Adrenal gland (tissue), 12 donors: ENCODE measurements around the gene APCDD1L. TPM values are rescaled to one million over a fixed set of nuclear protein-coding genes. Genes with fewer than 3 reads are reported as not detected.

ENCODE experiments used
- DNase-seq, 7 donors: peaks; one replicate each; pipeline ENCODE4 v3.0.0-alpha.2; 2019 to 2020
- H3K27ac ChIP-seq, 5 donors: fragments of 200-600 bp; sonication (generic) in 4 of 5; 1 replicate in 3 of 5; 2 replicates in 2 of 5; pipeline versions ENCODE4 v1.5.1 to v1.8.0; 2016 to 2020; ENCODE audit warnings: mild to moderate bottlenecking in 1 of 5
- H3K27me3 ChIP-seq: fragments of 200-600 bp; 2 replicates; pipeline ENCODE4 v1.8.0; 2021
- H3K36me3 ChIP-seq, 2 donors: fragments of 200-600 bp; replicated peaks in 1 of 2; 1 replicate in 1 of 2; 2 replicates in 1 of 2; pipeline versions ENCODE4 v1.5.1 to v1.8.0; 2018 to 2022
- H3K4me1 ChIP-seq, 2 donors: fragments of 200-600 bp; replicated peaks in 1 of 2; 1 replicate in 1 of 2; 2 replicates in 1 of 2; pipeline versions ENCODE4 v1.5.1 to v1.8.0; 2018 to 2021
- H3K4me3 ChIP-seq, 4 donors: fragments of 200-600 bp; sonication (generic) in 3 of 4; one replicate each; pipeline ENCODE4 v1.5.1; 2016 to 2018
- H3K9me3 ChIP-seq, 3 donors: fragments of 200-600 bp; sonication (generic) in 1 of 3; replicated peaks in 1 of 3; 1 replicate in 2 of 3; 2 replicates in 1 of 3; pipeline versions ENCODE4 v1.5.1 to v1.8.0; 2016 to 2021
- POLR2A ChIP-seq, 2 donors: fragments of 450-650 bp; IDR thresholded peaks; one replicate each; pipeline ENCODE4 v1.6.1; 2017; ENCODE audit warnings: antibody characterized with exemption in 2 of 2, mild to moderate bottlenecking in 2 of 2, moderate library complexity in 1 of 2
- WGBS, 4 donors: extraction: QIAGEN DNeasy Blood & Tissue Kit in 2 of 4; methylation state at CpG; one replicate each; pipeline versions ENCODE4 v1.1.5 to v1.1.7; 2013 to 2017; 5-methylcytosine and 5-hydroxymethylcytosine counted together
- intact Hi-C, 2 donors: fragments of 100-400 bp; cut with DNase I; formaldehyde crosslinking; loops; one replicate each; pipeline versions ENCODE4 v1.14.1 to v1.15.0; 2022 to 2023
- polyA plus RNA-seq, 3 donors: library from polyadenylated mRNA; stranded (reverse); fragments of 200-250 nt in 2 of 3; fragments of 350-450 nt in 1 of 3; fragmentation: Illumina TruSeq in 1 of 3; extraction: RNeasy Lipid Tissue Mini Kit (QIAGEN cat#74804) in 1 of 3; gene quantifications; one replicate each; pipeline ENCODE4 v1.2.3, GENCODE V29; 2013 to 2014
- total RNA-seq, 9 donors: library from RNA; depleted of rRNA in 4 of 9; stranded (reverse); fragments of >200 nt in 4 of 9; fragments of 120-200 nt in 1 of 9; fragmentation: NEBNext Ultra II Directional in 1 of 9; extraction: Animal tissue kit (Norgen Biotek cat#: 25700) in 1 of 9; gene quantifications; one replicate each; pipeline versions ENCODE4 v1.1.0 to v1.2.4, GENCODE V29; 2013 to 2023
- TF ChIP-seq, protein P1 (sequence below), 6 experiments: fragments of 450-650 bp in 4 of 6; fragments of 200-600 bp in 2 of 6; sonication (generic) in 1 of 6; IDR thresholded peaks; 1 replicate in 5 of 6; 2 replicates in 1 of 6; pipeline versions ENCODE4 v1.5.1 to v1.8.0; 2016 to 2021; ENCODE audit warnings: antibody characterized with exemption in 6 of 6, mild to moderate bottlenecking in 2 of 6, moderate library complexity in 1 of 6
- donor health status: healthy with polysubstance abuse.
- donor health status: Bipolar disorder and iron deficiency.
- donor health status: DM: yes; HTN: yes; CAD: no.
- donor health status: DM: no; HTN: no; CAD: no.
- donor health status: DM: no; HTN: no; CAD: no.
- donor health status: DM: yes; HTN: yes; CAD: no.

The APCDD1L gene
- total and polyA plus RNA-seq, 12 donors = 0.06 to 0.96 (median 0.27) TPM; not detected in 4

DNA sequence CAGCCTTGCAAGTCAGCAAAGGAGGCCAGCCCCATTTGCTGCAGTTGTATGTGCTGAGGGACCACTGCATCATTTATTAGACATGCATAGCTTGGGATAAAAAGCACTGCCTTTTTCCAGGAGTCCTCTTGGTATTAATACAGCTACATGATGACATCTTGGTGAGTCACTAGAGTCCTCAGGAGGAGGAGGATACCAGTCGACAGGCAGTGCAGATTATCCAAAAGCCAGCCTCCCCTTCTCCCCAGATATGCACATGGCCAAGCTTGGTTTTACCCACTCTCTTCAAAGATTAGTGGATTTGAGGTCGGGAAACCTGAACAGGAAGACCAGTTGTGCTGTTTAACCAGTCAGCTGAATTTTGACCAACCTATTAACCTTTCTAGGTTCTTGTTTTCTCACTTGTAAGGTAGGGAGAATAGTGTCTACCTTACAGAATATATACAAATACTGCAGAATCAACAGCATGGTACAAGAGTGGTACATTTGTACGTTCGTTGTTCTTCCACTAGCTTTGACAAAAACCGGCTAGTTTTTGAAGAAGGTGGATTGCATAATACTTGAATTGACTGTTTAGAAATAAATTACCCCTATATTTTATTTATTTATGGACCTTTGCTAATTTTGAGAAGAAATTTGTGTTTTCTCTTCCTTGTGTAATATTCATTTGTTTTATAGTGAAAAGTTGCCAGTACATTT lies 94.3 kb downstream of the APCDD1L start:
- 60 to 85% (median 82%) methylated on average over 5 of the region's 5 CpGs for WGBS, 4 donors
- intact Hi-C loops = no loop called here
- TF ChIP-seq POLR2A (IDR thresholded peaks at IDR 0.05) = no peak
- TF ChIP-seq, protein P1, sequence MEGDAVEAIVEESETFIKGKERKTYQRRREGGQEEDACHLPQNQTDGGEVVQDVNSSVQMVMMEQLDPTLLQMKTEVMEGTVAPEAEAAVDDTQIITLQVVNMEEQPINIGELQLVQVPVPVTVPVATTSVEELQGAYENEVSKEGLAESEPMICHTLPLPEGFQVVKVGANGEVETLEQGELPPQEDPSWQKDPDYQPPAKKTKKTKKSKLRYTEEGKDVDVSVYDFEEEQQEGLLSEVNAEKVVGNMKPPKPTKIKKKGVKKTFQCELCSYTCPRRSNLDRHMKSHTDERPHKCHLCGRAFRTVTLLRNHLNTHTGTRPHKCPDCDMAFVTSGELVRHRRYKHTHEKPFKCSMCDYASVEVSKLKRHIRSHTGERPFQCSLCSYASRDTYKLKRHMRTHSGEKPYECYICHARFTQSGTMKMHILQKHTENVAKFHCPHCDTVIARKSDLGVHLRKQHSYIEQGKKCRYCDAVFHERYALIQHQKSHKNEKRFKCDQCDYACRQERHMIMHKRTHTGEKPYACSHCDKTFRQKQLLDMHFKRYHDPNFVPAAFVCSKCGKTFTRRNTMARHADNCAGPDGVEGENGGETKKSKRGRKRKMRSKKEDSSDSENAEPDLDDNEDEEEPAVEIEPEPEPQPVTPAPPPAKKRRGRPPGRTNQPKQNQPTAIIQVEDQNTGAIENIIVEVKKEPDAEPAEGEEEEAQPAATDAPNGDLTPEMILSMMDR (IDR thresholded peaks at IDR 0.05) = no peak
- no peaks in the 10 kb centered on the region for H3K9me3 ChIP-seq
- H3K27ac ChIP-seq = no peak overlapping the region
- peaks cover 0 to 10% of the 10 kb centered on the region in 2 donors for H3K4me1 ChIP-seq
- DNase-seq = peak in 2 of 7 donors; percentile 21 to 24
- no peaks in the 10 kb centered on the region for H3K27me3 ChIP-seq
- no peak overlapping the region for H3K4me3 ChIP-seq
- H3K36me3 ChIP-seq = no peaks in the 10 kb centered on the region

DNA sequence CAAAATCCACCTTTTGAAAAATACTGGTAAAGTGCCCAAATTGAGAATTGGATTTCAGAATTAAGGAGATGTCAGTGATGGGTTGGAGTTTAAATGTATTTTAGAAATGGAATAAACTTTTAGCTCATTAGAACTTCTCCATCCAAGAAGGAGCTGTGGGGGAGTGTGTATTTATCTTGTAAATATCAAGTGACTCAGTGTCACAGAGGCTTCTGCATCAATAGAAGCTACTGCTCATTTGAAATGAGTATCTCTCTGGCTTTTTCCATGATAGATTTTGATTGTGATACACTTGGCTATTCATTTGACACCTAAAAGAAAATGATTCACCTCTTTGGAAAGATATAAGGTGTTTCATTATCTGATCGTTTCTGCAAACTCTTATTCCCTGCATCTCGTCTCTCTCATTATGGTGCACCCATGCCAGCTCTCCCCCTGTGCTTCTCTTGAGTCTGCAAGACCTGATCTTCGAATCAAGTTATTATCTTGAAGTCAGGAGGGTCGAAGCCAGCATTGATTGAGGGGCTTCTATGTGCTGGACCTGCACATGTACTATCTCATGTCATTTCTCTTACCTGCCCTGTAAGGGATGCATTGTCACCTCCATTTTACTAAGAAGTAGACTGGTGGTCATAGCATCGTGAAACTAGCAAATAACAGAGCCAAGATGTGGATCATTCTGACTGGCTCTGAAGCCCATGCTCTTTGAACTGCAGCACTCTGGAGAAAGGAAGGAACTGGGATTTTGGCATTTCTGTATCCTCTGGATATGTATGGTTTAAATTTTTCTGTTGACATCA lies 96.0 kb downstream of the APCDD1L start:
- Histone ChIP-seq H3K9me3 (no peaks in the 10 kb centered on the region), H3K27me3 (no peaks in the 10 kb centered on the region), H3K27ac (no peak overlapping the region), H3K4me1 (peaks cover 0 to 14% of the 10 kb centered on the region in 2 donors), H3K36me3 (no peaks in the 10 kb centered on the region), H3K4me3 (no peak overlapping the region)
- TF ChIP-seq POLR2A (IDR thresholded peaks at IDR 0.05) = no peak
- TF ChIP-seq, protein P1 (IDR thresholded peaks at IDR 0.05) = no peak
- WGBS, 4 donors = 63 to 88% (median 76%) methylated on average over 5 of the region's 5 CpGs
- intact Hi-C loops = no loop called here
- no peak for DNase-seq

DNA sequence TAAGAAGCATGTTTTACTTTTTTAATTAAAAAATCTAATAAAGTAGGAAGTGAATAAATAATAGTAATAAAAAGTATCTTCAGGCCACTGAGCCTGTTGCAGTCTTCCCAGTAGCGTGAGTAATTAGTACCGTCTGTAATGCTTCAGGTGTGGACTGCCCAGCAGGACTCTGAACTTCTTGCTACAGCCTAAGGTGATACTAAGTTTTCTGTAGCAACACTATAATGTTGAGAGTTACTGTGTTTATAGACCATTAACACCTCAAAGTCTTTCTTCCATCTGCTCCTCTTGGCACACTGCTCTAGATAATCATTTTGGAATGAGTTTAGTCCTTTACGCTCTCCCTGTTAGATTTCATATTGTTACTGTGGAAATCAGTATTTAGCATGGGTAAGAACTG lies 97.8 kb downstream of the APCDD1L start:
- peaks cover 0 to 18% of the 10 kb centered on the region in 2 donors for H3K4me1 ChIP-seq
- H3K9me3 ChIP-seq = no peaks in the 10 kb centered on the region
- H3K36me3 ChIP-seq = no peaks in the 10 kb centered on the region
- H3K27me3 ChIP-seq = no peaks in the 10 kb centered on the region
- WGBS, 4 donors = 95 to 99% (median 97%) methylated on average over 3 of the region's 3 CpGs
- no peak overlapping the region for H3K4me3 ChIP-seq
- intact Hi-C loops = no loop called here
- DNase-seq = no peak
- no peak overlapping the region for H3K27ac ChIP-seq
- TF ChIP-seq, protein P1 (IDR thresholded peaks at IDR 0.05) = no peak
- TF ChIP-seq POLR2A (IDR thresholded peaks at IDR 0.05) = no peak

DNA sequence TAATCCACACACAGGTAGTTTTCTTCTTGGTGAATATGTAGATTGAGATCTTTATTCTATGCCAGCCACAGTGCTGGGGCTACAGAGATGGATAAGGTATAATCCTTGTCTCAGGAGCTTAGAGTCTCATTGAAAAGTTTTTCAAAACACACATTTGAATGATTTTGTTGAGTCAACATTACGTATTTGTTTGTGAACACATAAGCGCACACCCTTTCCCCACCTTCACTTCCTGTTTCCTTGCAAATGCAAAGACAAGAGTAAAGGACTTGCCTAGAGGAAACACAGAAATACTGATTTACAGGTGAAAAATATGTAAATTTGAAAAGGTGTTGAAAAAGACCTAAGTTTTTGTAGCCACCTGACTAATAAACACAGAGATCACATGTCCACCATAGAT lies 98.4 kb downstream of the APCDD1L start:
- no peaks in the 10 kb centered on the region for H3K36me3 ChIP-seq
- no peaks in the 10 kb centered on the region for H3K27me3 ChIP-seq
- no peak for TF ChIP-seq POLR2A (IDR thresholded peaks at IDR 0.05)
- TF ChIP-seq, protein P1 (IDR thresholded peaks at IDR 0.05) = no peak
- no peak for DNase-seq
- no peak overlapping the region for H3K27ac ChIP-seq
- H3K4me1 ChIP-seq = peaks cover 4 to 24% of the 10 kb centered on the region in 2 donors
- 86 to 94% (median 91%) methylated on average over 2 of the region's 2 CpGs for WGBS, 4 donors
- H3K9me3 ChIP-seq = no peaks in the 10 kb centered on the region
- H3K4me3 ChIP-seq = no peak overlapping the region
- intact Hi-C loops = no loop called here
